Erythroblast (primary cell): ENCODE measurements around the gene ERP27.

Source experiments
- GATA1 ChIP-seq: IDR thresholded peaks from 2 replicates; pipeline ENCODE4 v1.6.1; 2011; ENCODE audit warnings: low read depth, mild to moderate bottlenecking, control low read depth, low read length, moderate library complexity
- POLR2A ChIP-seq: IDR thresholded peaks from 2 replicates; pipeline ENCODE4 v1.6.1; 2011; ENCODE audit warnings: mild to moderate bottlenecking, low read length

GRCh38 chr12:14954269-14954668 is 15.9 kb upstream of the ERP27 start:
- TF ChIP-seq POLR2A (no peak), GATA1 (no peak)
